HG03571 (cell line): ENCODE data around the gene TYW1.
"Not testable (repeated sequence)": the region's sequence is repeated elsewhere in the genome, so short reads cannot be mapped to it uniquely, and the experiment has no call there.

Source experiments
- ATAC-seq: cut with Tn5 transposase; IDR thresholded peaks from one replicate; pipeline ENCODE4 v1.9.1; 2021; ENCODE audit not compliant: unreplicated experiment

Gene TYW1

GRCh38 chr7:67114483-67115246 lies 118.0 kb downstream of the TYW1 start:
- ATAC-seq = not testable (repeated sequence)

- ATAC-seq = not testable (repeated sequence)
Observed at GRCh38 chr7:67120491-67120890, 123.9 kb downstream of the TYW1 start.

- ATAC-seq = not testable (repeated sequence)
Observed at GRCh38 chr7:67128257-67128656, 131.6 kb downstream of the TYW1 start.

- not testable (repeated sequence) for ATAC-seq
Observed at GRCh38 chr7:67130766-67131165, 134.1 kb downstream of the TYW1 start.

GRCh38 chr7:67134912-67135311 lies 138.3 kb downstream of the TYW1 start:
- ATAC-seq = not testable (repeated sequence)

GRCh38 chr7:67135617-67136486 lies 139.2 kb downstream of the TYW1 start:
- not testable (repeated sequence) for ATAC-seq

- ATAC-seq = not testable (repeated sequence)
Observed at GRCh38 chr7:67137489-67137888, 140.9 kb downstream of the TYW1 start.

- ATAC-seq = not testable (repeated sequence)
Observed at GRCh38 chr7:67139876-67140275, 143.2 kb downstream of the TYW1 start.

- ATAC-seq = not testable (repeated sequence)
Observed at GRCh38 chr7:67141001-67141400, 144.4 kb downstream of the TYW1 start.

- not testable (repeated sequence) for ATAC-seq
Observed at GRCh38 chr7:67143091-67143786, 146.6 kb downstream of the TYW1 start.

- not testable (repeated sequence) for ATAC-seq
Observed at GRCh38 chr7:67145581-67146193, 149.1 kb downstream of the TYW1 start.

- not testable (repeated sequence) for ATAC-seq
Observed at GRCh38 chr7:67149131-67149530, 152.5 kb downstream of the TYW1 start.

- ATAC-seq = not testable (repeated sequence)
Observed at GRCh38 chr7:67154374-67154773, 157.7 kb downstream of the TYW1 start.

- ATAC-seq = not testable (repeated sequence)
Observed at GRCh38 chr7:67156064-67156463, 159.4 kb downstream of the TYW1 start.

GRCh38 chr7:67163285-67163684 lies 166.7 kb downstream of the TYW1 start:
- not testable (repeated sequence) for ATAC-seq

GRCh38 chr7:67171151-67171550 lies 174.5 kb downstream of the TYW1 start:
- ATAC-seq = peak; percentile 69

GRCh38 chr7:67176730-67177129 lies 180.1 kb downstream of the TYW1 start:
- ATAC-seq = not testable (repeated sequence)

- not testable (repeated sequence) for ATAC-seq
Observed at GRCh38 chr7:67178915-67179688, 182.5 kb downstream of the TYW1 start.

- not testable (repeated sequence) for ATAC-seq
Observed at GRCh38 chr7:67182956-67183750, 186.5 kb downstream of the TYW1 start.
